Mesendoderm (in vitro differentiated cells): ENCODE measurements around the gene PCDHGB5. TPM values are rescaled to one million over a fixed set of nuclear protein-coding genes. Genes with fewer than 3 reads are reported as not detected.
"Not testable (repeated sequence)": the region's sequence is repeated elsewhere in the genome, so short reads cannot be mapped to it uniquely, and the experiment has no call there.

Experiments used
- DNase-seq: peaks from one replicate; pipeline ENCODE4 v3.0.0; 2013
- H2AK5ac ChIP-seq: 2 replicates; pipeline ENCODE4 v1.6.1; 2013; ENCODE audit warnings: low read length, inconsistent platforms
- H2BK120ac ChIP-seq: 2 replicates; pipeline ENCODE4 v1.6.1; 2013; ENCODE audit warnings: low read depth, mild to moderate bottlenecking, low read length, moderate library complexity, mixed read lengths
- H2BK15ac ChIP-seq: replicated peaks from 2 replicates; pipeline ENCODE4 v1.6.1; 2013; ENCODE audit warnings: low read depth, mild to moderate bottlenecking, moderate library complexity
- H2BK5ac ChIP-seq: 2 replicates; pipeline ENCODE4 v1.6.1; 2013; ENCODE audit warnings: low read length, inconsistent platforms
- H3K18ac ChIP-seq: 2 replicates; pipeline ENCODE4 v1.6.1; 2013; ENCODE audit warnings: mild to moderate bottlenecking, low read length, mixed read lengths
- H3K23ac ChIP-seq: one replicate; pipeline ENCODE4 v1.6.1; 2013; ENCODE audit warnings: low read length
- H3K27ac ChIP-seq: 2 replicates; pipeline ENCODE4 v1.5.1; 2013; ENCODE audit warnings: low read depth, mild to moderate bottlenecking, inconsistent platforms, low read length, moderate library complexity
- H3K27me3 ChIP-seq: 2 replicates; pipeline ENCODE4 v1.6.1; 2013; ENCODE audit warnings: low read length, control low read depth, mild to moderate bottlenecking, inconsistent platforms; ENCODE audit not compliant: insufficient read depth, poor library complexity
- H3K36me3 ChIP-seq: 2 replicates; pipeline ENCODE4 v1.6.1; 2013; ENCODE audit warnings: low read length, inconsistent platforms; ENCODE audit not compliant: control insufficient read depth, insufficient read depth
- H3K4ac ChIP-seq: one replicate; pipeline ENCODE4 v1.6.1; 2013; ENCODE audit warnings: low read depth, mild to moderate bottlenecking, low read length, moderate library complexity
- H3K4me1 ChIP-seq: 2 replicates; pipeline ENCODE4 v1.6.1; 2013; ENCODE audit warnings: low read depth, low read length, inconsistent platforms; ENCODE audit not compliant: control insufficient read depth
- H3K4me2 ChIP-seq: 2 replicates; pipeline ENCODE4 v1.6.1; 2013; ENCODE audit warnings: low read length
- H3K4me3 ChIP-seq: 2 replicates; pipeline ENCODE4 v1.5.1; 2013; ENCODE audit warnings: mild to moderate bottlenecking, low read length
- H3K56ac ChIP-seq: one replicate; pipeline ENCODE4 v1.6.1; 2013; ENCODE audit warnings: low read length
- H3K79me1 ChIP-seq: 2 replicates; pipeline ENCODE4 v1.6.1; 2013; ENCODE audit warnings: low read length, inconsistent platforms
- H3K79me2 ChIP-seq: 2 replicates; pipeline ENCODE4 v1.6.1; 2013; ENCODE audit warnings: mild to moderate bottlenecking, low read length; ENCODE audit not compliant: control insufficient read depth, insufficient read depth
- H3K9ac ChIP-seq: 2 replicates; pipeline ENCODE4 v1.6.1; 2013; ENCODE audit warnings: low read length, inconsistent platforms
- H4K5ac ChIP-seq: one replicate; pipeline ENCODE4 v1.6.1; 2013; ENCODE audit warnings: low read length
- H4K8ac ChIP-seq: one replicate; pipeline ENCODE4 v1.6.1; 2013; ENCODE audit warnings: low read depth, mild to moderate bottlenecking, control low read depth, low read length, moderate library complexity
- WGBS: extraction: QIAGEN DNeasy Blood & Tissue Kit; methylation state at CpG from one replicate; pipeline ENCODE4 v1.1.7; 2013; ENCODE audit warnings: low lambda C conversion rate, missing lambda C conversion rate; ENCODE audit not compliant: insufficient coverage; ENCODE audit errors: extremely low coverage; 5-methylcytosine and 5-hydroxymethylcytosine counted together
- polyA plus RNA-seq, 2 experiments: library from polyadenylated mRNA; stranded (reverse); fragments of 200-250 nt; gene quantifications; one replicate each; pipeline ENCODE4 v1.2.3, GENCODE V29; 2013

Gene PCDHGB5
- polyA plus RNA-seq (2013, experiment 1 of 2) = 1.3 TPM
- 1.2 TPM for polyA plus RNA-seq (2013, experiment 2 of 2)

GRCh38 chr5:141397756-141398551 is at the start of gene PCDHGB5:
TSS of gene PCDHGB5 (plus strand) at chr5:141397947. CDS start at chr5:141398128, 181 bp downstream.
- H3K56ac ChIP-seq, H2BK120ac ChIP-seq, H3K4ac ChIP-seq, H3K4me2 ChIP-seq, H3K79me1 ChIP-seq, H3K27ac ChIP-seq, H3K79me2 ChIP-seq, H3K9ac ChIP-seq, H3K23ac ChIP-seq, H3K4me3 ChIP-seq, H2AK5ac ChIP-seq, H3K27me3 ChIP-seq, H4K8ac ChIP-seq, H3K36me3 ChIP-seq, H2BK5ac ChIP-seq, DNase-seq, H2BK15ac ChIP-seq, H3K4me1 ChIP-seq, H3K18ac ChIP-seq, H4K5ac ChIP-seq: not testable (repeated sequence)
- 100% methylated on average over 1 of the region's 43 CpGs for WGBS

GRCh38 chr5:141349917-141350619 is 47.7 kb upstream of the PCDHGB5 start, which contains the start of gene PCDHGB1:
TSS of gene PCDHGB1 (plus strand) at chr5:141350099. CDS start at chr5:141350261, 162 bp downstream.
- Histone ChIP-seq H3K4ac (no peak within 1 kb of the TSS), H3K18ac (no peak within 1 kb of the TSS), H3K27ac (no peak within 1 kb of the TSS), H2AK5ac (no peak within 1 kb of the TSS), H2BK15ac (no peak within 1 kb of the TSS), H2BK5ac (no peak within 1 kb of the TSS), H3K79me1 (no peaks in the 10 kb centered on the region), H3K4me3 (no peak within 1 kb of the TSS), H3K56ac (peak within 1 kb of the TSS; percentile 17), H3K23ac (no peak within 1 kb of the TSS), H3K4me2 (no peak within 1 kb of the TSS), H3K36me3 (no peaks in the 10 kb centered on the region), H4K8ac (no peak within 1 kb of the TSS), H4K5ac (no peak within 1 kb of the TSS), H2BK120ac (no peak within 1 kb of the TSS), H3K27me3 (no peaks in the 10 kb centered on the region), H3K79me2 (no peaks in the 10 kb centered on the region), H3K4me1 (no peaks in the 10 kb centered on the region), H3K9ac (no peak within 1 kb of the TSS)
- DNase-seq = peak; percentile 85
- 100% methylated on average over 6 of the region's 29 CpGs for WGBS

GRCh38 chr5:141351591-141351990 is 46.2 kb upstream of the PCDHGB5 start:
- Histone ChIP-seq H3K4me1 (no peaks in the 10 kb centered on the region), H3K79me2 (no peaks in the 10 kb centered on the region), H3K27ac (no peak overlapping the region)

GRCh38 chr5:141354900-141355469 is 42.8 kb upstream of the PCDHGB5 start, which contains the start of gene PCDHGA4:
TSS of gene PCDHGA4 (plus strand) at chr5:141355021. CDS start at chr5:141355108, 87 bp downstream.
- Histone ChIP-seq H3K4me2 (no peak within 1 kb of the TSS), H4K8ac (no peak within 1 kb of the TSS), H3K23ac (no peak within 1 kb of the TSS), H3K56ac (no peak within 1 kb of the TSS), H2BK5ac (no peak within 1 kb of the TSS), H2BK15ac (no peak within 1 kb of the TSS), H3K4me3 (no peak within 1 kb of the TSS), H3K79me2 (no peaks in the 10 kb centered on the region), H3K4me1 (no peaks in the 10 kb centered on the region), H4K5ac (no peak within 1 kb of the TSS), H3K27me3 (no peaks in the 10 kb centered on the region), H3K79me1 (no peaks in the 10 kb centered on the region), H3K18ac (no peak within 1 kb of the TSS), H3K4ac (no peak within 1 kb of the TSS), H3K27ac (no peak within 1 kb of the TSS), H2AK5ac (no peak within 1 kb of the TSS), H2BK120ac (no peak within 1 kb of the TSS), H3K9ac (no peak within 1 kb of the TSS), H3K36me3 (no peaks in the 10 kb centered on the region)
- no peak for DNase-seq
- WGBS = no CpG with 5 or more reads among the region's 29 CpGs

More at GRCh38 chr5:141351591-141351990, 46.2 kb upstream of the PCDHGB5 start:
- Histone ChIP-seq H3K9ac (no peak overlapping the region), H2BK5ac (no peak overlapping the region), H3K4me3 (no peak overlapping the region), H3K23ac (no peak overlapping the region), H2BK120ac (no peak overlapping the region), H3K79me1 (no peaks in the 10 kb centered on the region), H4K8ac (no peak overlapping the region), H3K27me3 (no peaks in the 10 kb centered on the region), H3K18ac (no peak overlapping the region), H2AK5ac (no peak overlapping the region), H3K36me3 (no peaks in the 10 kb centered on the region), H3K56ac (no peak overlapping the region), H3K4ac (no peak overlapping the region), H3K4me2 (no peak overlapping the region), H2BK15ac (no peak overlapping the region), H4K5ac (no peak overlapping the region)
- no CpG with 5 or more reads among the region's 36 CpGs for WGBS
- no peak for DNase-seq

GRCh38 chr5:141355641-141356040 is 42.1 kb upstream of the PCDHGB5 start:
- Histone ChIP-seq H2BK15ac (no peak overlapping the region), H2BK5ac (no peak overlapping the region), H3K4me1 (no peaks in the 10 kb centered on the region), H3K56ac (no peak overlapping the region), H4K5ac (no peak overlapping the region), H3K79me1 (no peaks in the 10 kb centered on the region), H3K79me2 (no peaks in the 10 kb centered on the region), H3K36me3 (no peaks in the 10 kb centered on the region), H3K27me3 (no peaks in the 10 kb centered on the region), H3K18ac (no peak overlapping the region), H2AK5ac (no peak overlapping the region), H3K9ac (no peak overlapping the region), H3K4ac (no peak overlapping the region), H4K8ac (no peak overlapping the region), H3K23ac (no peak overlapping the region), H3K4me2 (no peak overlapping the region), H3K27ac (no peak overlapping the region), H2BK120ac (no peak overlapping the region), H3K4me3 (no peak overlapping the region)
- DNase-seq = no peak
- no CpG with 5 or more reads among the region's 24 CpGs for WGBS
